ENCODE data around the gene UCN3. TPM values are rescaled to one million over a fixed set of nuclear protein-coding genes. Genes with fewer than 3 reads are reported as not detected.
A peak's percentile ranks its signal among the peaks of the same experiment; 100 is the strongest.

Gene UCN3
- total and polyA plus RNA-seq, 10 of the 15 experiments (the other 5 are each of a cell fraction or from before 2014, with no cell fraction given): not detected

DNA sequence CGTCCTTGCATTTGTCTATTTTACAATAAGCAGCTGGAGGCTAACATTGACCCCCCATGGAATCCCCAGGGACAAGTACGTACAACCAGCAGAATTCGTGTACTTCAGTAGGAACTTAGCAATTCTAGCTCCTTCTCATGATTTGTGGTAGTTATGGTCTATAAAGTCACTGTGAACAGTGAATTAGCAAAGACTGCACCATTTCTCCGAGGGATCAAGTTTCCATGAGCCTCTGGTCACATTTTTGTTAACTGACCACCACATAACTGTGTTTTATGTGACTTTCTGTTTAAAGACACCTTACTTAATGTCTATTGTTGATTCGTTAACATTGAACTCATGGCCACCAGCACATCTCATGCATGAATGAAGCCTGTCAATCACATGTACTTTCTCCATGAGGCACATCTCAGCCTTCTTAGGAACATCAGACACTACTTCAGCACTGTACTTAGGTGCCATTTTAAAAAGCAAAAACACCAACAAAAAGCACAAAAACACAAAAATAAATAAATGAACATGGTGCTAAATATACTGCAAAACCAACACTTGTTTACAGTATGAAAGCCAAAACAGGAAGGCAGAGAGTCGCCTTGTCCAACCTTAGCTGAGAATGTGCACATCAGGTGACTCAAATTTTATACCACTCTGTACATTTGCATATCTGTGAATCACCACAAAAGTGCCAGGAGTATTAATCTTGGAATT, 9.0 kb upstream of the UCN3 start:
- Histone ChIP-seq H3K79me2 (ENCODE audit: control insufficient read depth, insufficient read depth, low read length) (no peaks in the 10 kb centered on the region), H3K27ac (ENCODE audit: control insufficient read depth, insufficient read depth) (no peak overlapping the region), H3K9me3 (replicated peaks; ENCODE audit: control insufficient read depth, insufficient read depth, low read length) (no peaks in the 10 kb centered on the region), H3K4me3 (no peak overlapping the region), H3K27me3 (replicated peaks in 1 of 2; ENCODE audit: control insufficient read depth in 2 of 2, insufficient read depth in 2 of 2, low read length in 1 of 2) (no peaks in the 10 kb centered on the region; a peak in 1 of 4 replicates), H4K20me1 (ENCODE audit: control insufficient read depth, insufficient read depth) (no peaks in the 10 kb centered on the region), H3K9ac (ENCODE audit: control insufficient read depth, insufficient read depth, low read length) (no peak overlapping the region), H3K36me3 (ENCODE audit: control insufficient read depth in 2 of 2, insufficient read depth in 2 of 2, low read length in 1 of 2) (no peaks in the 10 kb centered on the region), H3K4me2 (ENCODE audit: control insufficient read depth, insufficient read depth) (no peak overlapping the region), H2AFZ (ENCODE audit: control insufficient read depth, low read depth, low read length) (no peak overlapping the region), H3K4me1 (ENCODE audit: control insufficient read depth, insufficient read depth, low read length) (no peaks in the 10 kb centered on the region)
- ChIA-PET CTCF (interaction anchor here (1.2 kb wide), 1 partner anchor 541 kb away, joined by 3 read pairs; no protein-coding TSS in a partner anchor), POLR2A (no interaction called here), RAD21 (ENCODE audit: unreplicated experiment) (no interaction called here), SMC1A (ENCODE audit: uncharacterized antibody, unreplicated experiment) (no interaction called here)
- no TSS peak for BruUV-seq (replicated peaks)
- in situ Hi-C loops (cut with MboI) (no loop called here), intact Hi-C loops (cut with micrococcal nuclease; ENCODE audit: unreplicated experiment) (no loop called here)
- DNase-seq (ENCODE audit: low read depth, low spot score) (no peak), FAIRE-seq (no peak), ATAC-seq (no peak)
- 7% methylated on average over 6 of the region's 6 CpGs for WGBS (ENCODE audit: insufficient coverage, insufficient replicate concordance, low lambda C conversion rate, missing lambda C conversion rate)
- TF ChIP-seq PBX3 (IDR thresholded peaks at IDR 0.05; ENCODE audit: insufficient replicate concordance, low read depth, low read length) (peak; percentile 15), PKNOX1 (IDR thresholded peaks at IDR 0.05) (peak; percentile 67), SIN3A (IDR thresholded peaks at IDR 0.05; ENCODE audit: low read depth, low read length) (no peak)

- Histone ChIP-seq H3K4me1 (ENCODE audit: control insufficient read depth, insufficient read depth, low read length) (no peaks in the 10 kb centered on the region), H3K27ac (ENCODE audit: control insufficient read depth, insufficient read depth) (no peak overlapping the region), H3K36me3 (ENCODE audit: control insufficient read depth in 2 of 2, insufficient read depth in 2 of 2, low read length in 1 of 2) (no peaks in the 10 kb centered on the region), H3K27me3 (replicated peaks in 1 of 2; ENCODE audit: control insufficient read depth in 2 of 2, insufficient read depth in 2 of 2, low read length in 1 of 2) (no peaks in the 10 kb centered on the region; a peak in 1 of 4 replicates), H3K4me3 (no peak overlapping the region), H2AFZ (ENCODE audit: control insufficient read depth, low read depth, low read length) (no peak overlapping the region), H3K9ac (ENCODE audit: control insufficient read depth, insufficient read depth, low read length) (no peak overlapping the region), H4K20me1 (ENCODE audit: control insufficient read depth, insufficient read depth) (no peaks in the 10 kb centered on the region), H3K79me2 (ENCODE audit: control insufficient read depth, insufficient read depth, low read length) (no peaks in the 10 kb centered on the region), H3K4me2 (ENCODE audit: control insufficient read depth, insufficient read depth) (no peak overlapping the region), H3K9me3 (replicated peaks; ENCODE audit: control insufficient read depth, insufficient read depth, low read length) (no peaks in the 10 kb centered on the region)
- ChIA-PET POLR2A (no interaction called here), SMC1A (ENCODE audit: uncharacterized antibody, unreplicated experiment) (no interaction called here), RAD21 (ENCODE audit: unreplicated experiment) (no interaction called here), CTCF (interaction anchor here (1.2 kb wide), 1 partner anchor 541 kb away, joined by 3 read pairs; no protein-coding TSS in a partner anchor)
- intact Hi-C loops (cut with micrococcal nuclease; ENCODE audit: unreplicated experiment) (no loop called here), in situ Hi-C loops (cut with MboI) (no loop called here)
- DNase-seq (ENCODE audit: low read depth, low spot score): no peak
- BruUV-seq (replicated peaks): no TSS peak
- TF ChIP-seq BCL11A (IDR thresholded peaks at IDR 0.05; ENCODE audit: low read depth, low read length) (no peak), ZNF24 (IDR thresholded peaks at IDR 0.05) (peak; percentile 94)
- TF ChIP-seq, protein P1, sequence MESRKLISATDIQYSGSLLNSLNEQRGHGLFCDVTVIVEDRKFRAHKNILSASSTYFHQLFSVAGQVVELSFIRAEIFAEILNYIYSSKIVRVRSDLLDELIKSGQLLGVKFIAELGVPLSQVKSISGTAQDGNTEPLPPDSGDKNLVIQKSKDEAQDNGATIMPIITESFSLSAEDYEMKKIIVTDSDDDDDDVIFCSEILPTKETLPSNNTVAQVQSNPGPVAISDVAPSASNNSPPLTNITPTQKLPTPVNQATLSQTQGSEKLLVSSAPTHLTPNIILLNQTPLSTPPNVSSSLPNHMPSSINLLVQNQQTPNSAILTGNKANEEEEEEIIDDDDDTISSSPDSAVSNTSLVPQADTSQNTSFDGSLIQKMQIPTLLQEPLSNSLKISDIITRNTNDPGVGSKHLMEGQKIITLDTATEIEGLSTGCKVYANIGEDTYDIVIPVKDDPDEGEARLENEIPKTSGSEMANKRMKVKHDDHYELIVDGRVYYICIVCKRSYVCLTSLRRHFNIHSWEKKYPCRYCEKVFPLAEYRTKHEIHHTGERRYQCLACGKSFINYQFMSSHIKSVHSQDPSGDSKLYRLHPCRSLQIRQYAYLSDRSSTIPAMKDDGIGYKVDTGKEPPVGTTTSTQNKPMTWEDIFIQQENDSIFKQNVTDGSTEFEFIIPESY (IDR thresholded peaks at IDR 0.05): no peak
- no peak for ATAC-seq
- WGBS (ENCODE audit: insufficient coverage, insufficient replicate concordance, low lambda C conversion rate, missing lambda C conversion rate): 42% methylated on average over 4 of the region's 4 CpGs
- FAIRE-seq: no peak
Measured at GRCh38 chr10:5356302-5356763, 8.4 kb upstream of the UCN3 start.

Data from GM12878 (cell line).